SK-N-SH (cell line): ENCODE results near the gene ETS1. TPM values are rescaled to one million over a fixed set of nuclear protein-coding genes. Genes with fewer than 3 reads are reported as not detected.

ENCODE experiments used
- CTCF ChIA-PET: fragments of 300-600, 350-600 bp; formaldehyde crosslinking; extraction: SDS; loops from one replicate; lab custom pipeline; 2021; lab: Yijun Ruan, JAX
- POLR2A ChIA-PET: fragments of 350-600 bp; sonication (Branson Sonifier 250); formaldehyde crosslinking; extraction: SDS; loops from one replicate; lab custom pipeline; 2020; ENCODE audit warnings: antibody characterized with exemption, inconsistent platforms; lab: Yijun Ruan, JAX
- DNase-seq: peaks from one replicate; pipeline ENCODE4 v3.0.0; 2012
- H2AFZ ChIP-seq: fragments of 200-600 bp; sonication (generic); 2 replicates; pipeline ENCODE4 v1.8.1; 2016; ENCODE audit warnings: antibody characterized with exemption, mild to moderate bottlenecking, low read depth
- H3F3A ChIP-seq: fragments of 200-600 bp; sonication (generic); replicated peaks from 2 replicates; pipeline ENCODE3; 2016; ENCODE audit warnings: antibody characterized with exemption, mild to moderate bottlenecking; ENCODE audit not compliant: insufficient read depth
- H3K27ac ChIP-seq, 2 experiments: fragments of 200-500 bp in 1 of 2; fragments of 200-600 bp in 1 of 2; sonication (Bioruptor generic) in 1 of 2; sonication (generic), shearing (Covaris generic) in 1 of 2; 2 replicates each; pipeline versions ENCODE4 v1.5.1 to v1.6.1; 2014 to 2016; ENCODE audit warnings: low read depth in 2 of 2, inconsistent platforms in 1 of 2, low read length in 1 of 2, mild to moderate bottlenecking in 1 of 2, mixed read lengths in 1 of 2
- H3K27me3 ChIP-seq: fragments of 200-600 bp; sonication (generic), shearing (Covaris generic); 2 replicates; pipeline ENCODE4 v1.6.1; 2016; ENCODE audit warnings: mixed run types; ENCODE audit not compliant: insufficient read depth
- H3K36me3 ChIP-seq, 2 experiments: fragments of 200-500 bp in 1 of 2; fragments of 200-600 bp in 1 of 2; sonication (Bioruptor generic) in 1 of 2; sonication (generic) in 1 of 2; replicated peaks in 1 of 2; 2 replicates each; pipeline versions ENCODE3 to v1.5.1; 2014 to 2016; ENCODE audit warnings: low read length in 1 of 2, mild to moderate bottlenecking in 1 of 2; ENCODE audit not compliant: insufficient read depth in 2 of 2, control insufficient read depth in 1 of 2
- H3K4me1 ChIP-seq, 2 experiments: fragments of 200-500 bp in 1 of 2; fragments of 200-600 bp in 1 of 2; sonication (Bioruptor generic) in 1 of 2; sonication (generic), shearing (Covaris generic) in 1 of 2; 2 replicates each; pipeline versions ENCODE4 v1.5.1 to v1.6.1; 2014 to 2016; ENCODE audit warnings: low read depth in 1 of 2, low read length in 1 of 2, mixed run types in 1 of 2; ENCODE audit not compliant: insufficient read depth in 2 of 2, control insufficient read depth in 1 of 2
- H3K4me2 ChIP-seq: fragments of 200-600 bp; sonication (generic), shearing (Covaris generic); 2 replicates; pipeline ENCODE4 v1.6.1; 2017; ENCODE audit warnings: mixed run types
- H3K4me3 ChIP-seq, 2 experiments: fragments of 200-500 bp in 1 of 2; fragments of 200-600 bp in 1 of 2; sonication (Bioruptor generic) in 1 of 2; sonication (generic), shearing (Covaris generic) in 1 of 2; 2 replicates each; pipeline versions ENCODE4 v1.5.1 to v1.8.1; 2014 to 2016; ENCODE audit warnings: low read depth in 2 of 2, inconsistent platforms in 1 of 2, low read length in 1 of 2, mild to moderate bottlenecking in 1 of 2, mixed read lengths in 1 of 2, moderate library complexity in 1 of 2
- H3K79me2 ChIP-seq: fragments of 200-600 bp; sonication (generic); 2 replicates; pipeline ENCODE4 v1.8.1; 2017; ENCODE audit warnings: mild to moderate bottlenecking; ENCODE audit not compliant: insufficient read depth
- H3K9ac ChIP-seq: fragments of 200-600 bp; sonication (generic); 2 replicates; pipeline ENCODE4 v1.6.1; 2017; ENCODE audit warnings: mixed run types
- H3K9me2 ChIP-seq: fragments of 200-600 bp; sonication (generic); 2 replicates; pipeline ENCODE4 v1.6.1; 2017; ENCODE audit warnings: mixed run types
- H3K9me3 ChIP-seq: fragments of 200-600 bp; sonication (generic); 2 replicates; pipeline ENCODE4 v1.6.1; 2017; ENCODE audit warnings: mixed run types, mild to moderate bottlenecking, moderate library complexity
- H4K20me1 ChIP-seq: fragments of 200-600 bp; sonication (generic); 2 replicates; pipeline ENCODE4 v1.6.1; 2017; ENCODE audit warnings: mild to moderate bottlenecking, mixed run types; ENCODE audit not compliant: insufficient read depth
- CHD2 ChIP-seq: fragments of 150-350 bp; IDR thresholded peaks from 2 replicates; pipeline ENCODE4 v1.6.1; 2018; ENCODE audit warnings: low read length; ENCODE audit not compliant: partially characterized antibody
- ELF1 ChIP-seq: IDR thresholded peaks from 2 replicates; pipeline ENCODE4 v1.4.0; 2012
- EP300 ChIP-seq, 2 experiments: IDR thresholded peaks; 2 replicates each; pipeline versions ENCODE4 v1.4.0 to v1.6.1; 2012; ENCODE audit warnings: borderline replicate concordance in 1 of 2, low read depth in 1 of 2, low read length in 1 of 2
- EZH2phosphoT487 ChIP-seq: fragments of 200-600 bp; sonication (generic); IDR thresholded peaks from 2 replicates; pipeline ENCODE4 v1.6.1; 2017; ENCODE audit warnings: low read depth, mixed run types, mild to moderate bottlenecking, antibody characterized with exemption, moderate library complexity, borderline replicate concordance
- GABPA ChIP-seq: IDR thresholded peaks from 2 replicates; pipeline ENCODE4 v1.4.0; 2012; ENCODE audit warnings: low read depth, mild to moderate bottlenecking
- GATA2 ChIP-seq: sonication (generic); formaldehyde crosslinking; IDR thresholded peaks from 2 replicates; pipeline ENCODE4 v1.5.0; 2020; ENCODE audit warnings: mild to moderate bottlenecking, missing genetic modification reagents
- JUND ChIP-seq: IDR thresholded peaks from 2 replicates; pipeline ENCODE4 v1.4.0; 2012
- MEF2A ChIP-seq: IDR thresholded peaks from 2 replicates; pipeline ENCODE4 v1.4.0; 2012; ENCODE audit warnings: low read depth, borderline replicate concordance
- MXI1 ChIP-seq: IDR thresholded peaks from 2 replicates; pipeline ENCODE4 v1.6.1; 2012; ENCODE audit warnings: mild to moderate bottlenecking, low read depth, low read length, improper control_type of control experiment
- NRF1 ChIP-seq: IDR thresholded peaks from 2 replicates; pipeline ENCODE4 v1.6.1; 2012; ENCODE audit warnings: low read depth, mild to moderate bottlenecking, low read length
- PBX3 ChIP-seq: IDR thresholded peaks from 2 replicates; pipeline ENCODE4; 2012
- POLR2AphosphoS5 ChIP-seq: IDR thresholded peaks from 2 replicates; pipeline ENCODE4 v1.6.1; 2012; ENCODE audit warnings: low read depth, low read length
- RAD21 ChIP-seq: IDR thresholded peaks from 2 replicates; pipeline ENCODE4 v1.6.1; 2012; ENCODE audit warnings: mild to moderate bottlenecking, low read length
- RFX5 ChIP-seq: IDR thresholded peaks from 2 replicates; pipeline ENCODE4 v1.6.1; 2012; ENCODE audit warnings: mild to moderate bottlenecking, improper control_type of control experiment, low read length
- RXRA ChIP-seq: IDR thresholded peaks from 2 replicates; pipeline ENCODE4 v1.4.0; 2012; ENCODE audit warnings: low read depth, mild to moderate bottlenecking, borderline replicate concordance
- SIN3A ChIP-seq: IDR thresholded peaks from 2 replicates; pipeline ENCODE4 v1.6.1; 2012; ENCODE audit warnings: low read depth, mild to moderate bottlenecking, low read length, moderate library complexity, borderline replicate concordance
- SMC3 ChIP-seq: IDR thresholded peaks from 2 replicates; pipeline ENCODE4 v1.6.1; 2012; ENCODE audit warnings: low read depth, low read length, improper control_type of control experiment
- TAF1 ChIP-seq: IDR thresholded peaks from 2 replicates; pipeline ENCODE4 v1.6.1; 2012; ENCODE audit warnings: low read depth, mild to moderate bottlenecking, low read length, moderate library complexity, borderline replicate concordance
- TCF12 ChIP-seq: IDR thresholded peaks from 2 replicates; pipeline ENCODE4 v1.4.0; 2012
- USF1 ChIP-seq: IDR thresholded peaks from 2 replicates; pipeline ENCODE4 v1.4.0; 2012; ENCODE audit warnings: low read depth, borderline replicate concordance
- whole genome bisulfite sequencing: methylation state at CpG from one replicate; pipeline ENCODE4 v1.1.6; 2017; ENCODE audit warnings: low lambda C conversion rate; 5-methylcytosine and 5-hydroxymethylcytosine counted together
- polyA plus RNA-seq, 3 experiments: library from polyadenylated mRNA; depleted of rRNA; stranded (reverse); fragments of >200 nt; gene quantifications; 2 replicates each; pipeline ENCODE4 v1.2.3, GENCODE V29; 2012
- TF ChIP-seq, protein P1 (sequence below): IDR thresholded peaks from 2 replicates; pipeline ENCODE4 v1.4.0; 2012; ENCODE audit warnings: low read depth, borderline replicate concordance
- TF ChIP-seq, protein P2 (sequence below): fragments of 150-350 bp; IDR thresholded peaks from 2 replicates; pipeline ENCODE4 v1.6.1; 2016; ENCODE audit warnings: mild to moderate bottlenecking, low read depth, low read length
- TF ChIP-seq, protein P3 (sequence below): IDR thresholded peaks from 2 replicates; pipeline ENCODE4 v1.4.0; 2012; ENCODE audit warnings: low read depth
- TF ChIP-seq, protein P4 (sequence below): fragments of 200-600 bp; sonication (generic); IDR thresholded peaks from 2 replicates; pipeline ENCODE4 v1.6.1; 2017; ENCODE audit warnings: antibody characterized with exemption, mild to moderate bottlenecking, moderate library complexity

The ETS1 gene
- polyA plus RNA-seq, 1 of the 3 experiments (the other 2 are of a cell fraction): 14.5 TPM

- Histone ChIP-seq H3K9ac (peak overlapping the region; percentile 65), H3F3A (peaks cover 52% of the 10 kb centered on the region), H3K27ac (peak overlapping the region; percentile 65 to 100), H2AFZ (no peak overlapping the region), H3K4me1 (peaks cover 53 to 64% of the 10 kb centered on the region in 2 experiments), H3K9me2 (no peaks in the 10 kb centered on the region), H3K4me2 (peak overlapping the region; percentile 59), H3K27me3 (no peaks in the 10 kb centered on the region), H3K9me3 (no peaks in the 10 kb centered on the region), H4K20me1 (no peaks in the 10 kb centered on the region; the same call in 1 of the 2 replicates), H3K79me2 (peaks cover 91% of the 10 kb centered on the region), H3K4me3 (peak overlapping the region in 1 of 2 experiments; percentile 22; a peak in 1 of 4 replicates), H3K36me3 (peaks cover 0 to 2% of the 10 kb centered on the region in 2 experiments)
- ChIA-PET POLR2A (no interaction called here), CTCF (no interaction called here)
- DNase-seq: no peak
- WGBS: 59% methylated on average over 5 of the region's 5 CpGs
- TF ChIP-seq, protein P1, sequence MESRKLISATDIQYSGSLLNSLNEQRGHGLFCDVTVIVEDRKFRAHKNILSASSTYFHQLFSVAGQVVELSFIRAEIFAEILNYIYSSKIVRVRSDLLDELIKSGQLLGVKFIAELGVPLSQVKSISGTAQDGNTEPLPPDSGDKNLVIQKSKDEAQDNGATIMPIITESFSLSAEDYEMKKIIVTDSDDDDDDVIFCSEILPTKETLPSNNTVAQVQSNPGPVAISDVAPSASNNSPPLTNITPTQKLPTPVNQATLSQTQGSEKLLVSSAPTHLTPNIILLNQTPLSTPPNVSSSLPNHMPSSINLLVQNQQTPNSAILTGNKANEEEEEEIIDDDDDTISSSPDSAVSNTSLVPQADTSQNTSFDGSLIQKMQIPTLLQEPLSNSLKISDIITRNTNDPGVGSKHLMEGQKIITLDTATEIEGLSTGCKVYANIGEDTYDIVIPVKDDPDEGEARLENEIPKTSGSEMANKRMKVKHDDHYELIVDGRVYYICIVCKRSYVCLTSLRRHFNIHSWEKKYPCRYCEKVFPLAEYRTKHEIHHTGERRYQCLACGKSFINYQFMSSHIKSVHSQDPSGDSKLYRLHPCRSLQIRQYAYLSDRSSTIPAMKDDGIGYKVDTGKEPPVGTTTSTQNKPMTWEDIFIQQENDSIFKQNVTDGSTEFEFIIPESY: no peak
- TF ChIP-seq POLR2AphosphoS5: no peak
- no peak; the same call in 1 of the 2 replicates for TF ChIP-seq JUND
- no peak for TF ChIP-seq CHD2
- TF ChIP-seq EZH2phosphoT487: no peak
- TF ChIP-seq RFX5: no peak
- TF ChIP-seq, protein P2, sequence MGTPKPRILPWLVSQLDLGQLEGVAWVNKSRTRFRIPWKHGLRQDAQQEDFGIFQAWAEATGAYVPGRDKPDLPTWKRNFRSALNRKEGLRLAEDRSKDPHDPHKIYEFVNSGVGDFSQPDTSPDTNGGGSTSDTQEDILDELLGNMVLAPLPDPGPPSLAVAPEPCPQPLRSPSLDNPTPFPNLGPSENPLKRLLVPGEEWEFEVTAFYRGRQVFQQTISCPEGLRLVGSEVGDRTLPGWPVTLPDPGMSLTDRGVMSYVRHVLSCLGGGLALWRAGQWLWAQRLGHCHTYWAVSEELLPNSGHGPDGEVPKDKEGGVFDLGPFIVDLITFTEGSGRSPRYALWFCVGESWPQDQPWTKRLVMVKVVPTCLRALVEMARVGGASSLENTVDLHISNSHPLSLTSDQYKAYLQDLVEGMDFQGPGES: no peak
- no peak for TF ChIP-seq SIN3A
- TF ChIP-seq PBX3: no peak
- no peak for TF ChIP-seq SMC3
- TF ChIP-seq MEF2A: peak; percentile 71; the same call in 1 of the 2 replicates
- TF ChIP-seq TAF1: no peak
- TF ChIP-seq, protein P3, sequence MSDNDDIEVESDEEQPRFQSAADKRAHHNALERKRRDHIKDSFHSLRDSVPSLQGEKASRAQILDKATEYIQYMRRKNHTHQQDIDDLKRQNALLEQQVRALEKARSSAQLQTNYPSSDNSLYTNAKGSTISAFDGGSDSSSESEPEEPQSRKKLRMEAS: 0 out of 2 replicates have a peak, but pooled peaks have one; percentile 17
- no peak for TF ChIP-seq NRF1
- no peak for TF ChIP-seq ELF1
- TF ChIP-seq RAD21: no peak
- TF ChIP-seq TCF12: peak; percentile 30
- peak; percentile 44; the same call in 1 of the 2 replicates for TF ChIP-seq RXRA
- TF ChIP-seq USF1: no peak
- no peak for TF ChIP-seq GABPA
- TF ChIP-seq, protein P4, sequence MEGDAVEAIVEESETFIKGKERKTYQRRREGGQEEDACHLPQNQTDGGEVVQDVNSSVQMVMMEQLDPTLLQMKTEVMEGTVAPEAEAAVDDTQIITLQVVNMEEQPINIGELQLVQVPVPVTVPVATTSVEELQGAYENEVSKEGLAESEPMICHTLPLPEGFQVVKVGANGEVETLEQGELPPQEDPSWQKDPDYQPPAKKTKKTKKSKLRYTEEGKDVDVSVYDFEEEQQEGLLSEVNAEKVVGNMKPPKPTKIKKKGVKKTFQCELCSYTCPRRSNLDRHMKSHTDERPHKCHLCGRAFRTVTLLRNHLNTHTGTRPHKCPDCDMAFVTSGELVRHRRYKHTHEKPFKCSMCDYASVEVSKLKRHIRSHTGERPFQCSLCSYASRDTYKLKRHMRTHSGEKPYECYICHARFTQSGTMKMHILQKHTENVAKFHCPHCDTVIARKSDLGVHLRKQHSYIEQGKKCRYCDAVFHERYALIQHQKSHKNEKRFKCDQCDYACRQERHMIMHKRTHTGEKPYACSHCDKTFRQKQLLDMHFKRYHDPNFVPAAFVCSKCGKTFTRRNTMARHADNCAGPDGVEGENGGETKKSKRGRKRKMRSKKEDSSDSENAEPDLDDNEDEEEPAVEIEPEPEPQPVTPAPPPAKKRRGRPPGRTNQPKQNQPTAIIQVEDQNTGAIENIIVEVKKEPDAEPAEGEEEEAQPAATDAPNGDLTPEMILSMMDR: no peak
- TF ChIP-seq GATA2: no peak
- TF ChIP-seq MXI1: no peak
- TF ChIP-seq EP300 (IDR thresholded peaks at IDR 0.05; ENCODE audit: borderline replicate concordance in 1 of 2, low read depth in 1 of 2, low read length in 1 of 2): no peak
Measured at GRCh38 chr11:128501632-128502549, 85.5 kb downstream of the ETS1 start.
